ENCODE results near the gene TMC2. TPM values are rescaled to one million over a fixed set of nuclear protein-coding genes. Genes with fewer than 3 reads are reported as not detected.
A peak's percentile ranks its signal among the peaks of the same experiment; 100 is the strongest.

Gene TMC2
- total and polyA plus RNA-seq, 3 donors from 2014 or later = 0.56 to 0.63 (median 0.59) TPM

GRCh38 chr20:2507875-2508630 is 28.3 kb upstream of the TMC2 start:
- intact Hi-C loops (cut with DNase I; ENCODE audit: low total_unique reads) = no loop called here
- Histone ChIP-seq H3K27ac (peak overlapping the region; percentile 92), H3K36me3 (ENCODE audit: low read depth, missing control alignments) (no peaks in the 10 kb centered on the region), H3K4me3 (peak overlapping the region; percentile 71 to 90), H3K4me1 (peaks cover 13% of the 10 kb centered on the region), H3K9me3 (no peaks in the 10 kb centered on the region), H3K27me3 (no peaks in the 10 kb centered on the region)
- WGBS, 2 donors = 5 to 6% methylated on average over 15 to 22 of the region's 22 CpGs
- TF ChIP-seq CTCF (IDR thresholded peaks at IDR 0.05) (no peak), POLR2A (IDR thresholded peaks at IDR 0.05) (no peak)
- peak; percentile 18 for DNase-seq

- DNase-seq = peak; percentile 91
- intact Hi-C loops (cut with DNase I; ENCODE audit: low total_unique reads) = no loop called here
- H3K4me1 ChIP-seq = peaks cover 13% of the 10 kb centered on the region
- H3K4me3 ChIP-seq = peak within 1 kb of the TSS; percentile 71 to 90
- WGBS, 2 donors = 0 to 1% methylated on average over 46 to 53 of the region's 53 CpGs
- no peak for TF ChIP-seq CTCF (IDR thresholded peaks at IDR 0.05)
- no peak for TF ChIP-seq POLR2A (IDR thresholded peaks at IDR 0.05)
- H3K27me3 ChIP-seq = no peaks in the 10 kb centered on the region
- H3K27ac ChIP-seq = peak within 1 kb of the TSS; percentile 92
- no peaks in the 10 kb centered on the region for H3K36me3 ChIP-seq (ENCODE audit: low read depth, missing control alignments)
- H3K9me3 ChIP-seq = no peaks in the 10 kb centered on the region
Observed at GRCh38 chr20:2508631-2509467, 27.5 kb upstream of the TMC2 start, which contains the start of gene ZNF343. TSS of gene ZNF343 (minus strand) at chr20:2508915. CDS start at chr20:2493895, 15,020 bp downstream.

- no peak for TF ChIP-seq POLR2A (IDR thresholded peaks at IDR 0.05)
- TF ChIP-seq CTCF (IDR thresholded peaks at IDR 0.05) = no peak
- no peaks in the 10 kb centered on the region for H3K9me3 ChIP-seq
- 22 to 31% methylated on average over 8 to 9 of the region's 9 CpGs for WGBS, 2 donors
- H3K27ac ChIP-seq = peak overlapping the region; percentile 92
- DNase-seq = no peak
- peak overlapping the region; percentile 71 to 90 for H3K4me3 ChIP-seq
- no peaks in the 10 kb centered on the region for H3K27me3 ChIP-seq
- intact Hi-C loops (cut with DNase I; ENCODE audit: low total_unique reads) = no loop called here
- peaks cover 13% of the 10 kb centered on the region for H3K4me1 ChIP-seq
- H3K36me3 ChIP-seq (ENCODE audit: low read depth, missing control alignments) = no peaks in the 10 kb centered on the region
Observed at GRCh38 chr20:2509468-2509781, 26.9 kb upstream of the TMC2 start.

DNA sequence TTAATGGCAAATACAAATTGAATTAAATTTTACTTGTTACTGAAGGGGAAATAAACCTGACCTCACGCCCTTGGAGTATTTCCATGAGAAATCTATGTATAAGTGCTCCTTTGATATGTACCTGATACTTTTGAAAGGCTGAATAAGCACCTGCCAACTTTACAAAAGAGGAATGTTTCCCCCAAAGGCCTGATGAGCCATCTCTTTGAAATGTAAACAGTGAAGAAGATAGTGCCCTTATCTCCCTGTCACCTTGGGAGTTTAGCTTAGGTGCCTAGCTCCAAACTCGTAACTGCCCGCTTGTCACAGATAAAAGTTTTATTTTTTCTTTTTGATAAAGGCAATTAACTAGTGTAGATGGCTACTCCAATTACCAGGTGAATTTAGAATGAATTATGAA is 26.6 kb upstream of the TMC2 start:
- DNase-seq = no peak
- Histone ChIP-seq H3K36me3 (ENCODE audit: low read depth, missing control alignments) (no peaks in the 10 kb centered on the region), H3K27me3 (no peaks in the 10 kb centered on the region), H3K4me3 (peak overlapping the region; percentile 71 to 90), H3K4me1 (peaks cover 13% of the 10 kb centered on the region), H3K9me3 (no peaks in the 10 kb centered on the region), H3K27ac (no peak overlapping the region)
- intact Hi-C loops (cut with DNase I; ENCODE audit: low total_unique reads) = no loop called here
- TF ChIP-seq CTCF (IDR thresholded peaks at IDR 0.05) = no peak
- TF ChIP-seq POLR2A (IDR thresholded peaks at IDR 0.05) = no peak
- 55 to 65% methylated on average over 3 of the region's 3 CpGs for WGBS, 2 donors
